ENCODE data around the gene CADPS. TPM values are rescaled to one million over a fixed set of nuclear protein-coding genes. Genes with fewer than 3 reads are reported as not detected.

CADPS gene
- total RNA-seq, 1 donor: 3.7 TPM

- H3K4me3 ChIP-seq (ENCODE audit: low read depth, low read length): no peak overlapping the region
- no peak for TF ChIP-seq CTCF (IDR thresholded peaks at IDR 0.05; ENCODE audit: insufficient read depth, low read length)
- no peak for DNase-seq (ENCODE audit: low read depth)
These were observed 238.9 kb downstream of the CADPS start for GRCh38 chr3:62636235-62636826.

GRCh38 chr3:62632510-62633294 lies 242.5 kb downstream of the CADPS start:
- no peak for DNase-seq (ENCODE audit: low read depth)

GRCh38 chr3:62631488-62631887 lies 243.7 kb downstream of the CADPS start:
- DNase-seq (ENCODE audit: low read depth): no peak
- no peak for TF ChIP-seq CTCF (IDR thresholded peaks at IDR 0.05; ENCODE audit: insufficient read depth, low read length)
- H3K4me3 ChIP-seq (ENCODE audit: low read depth, low read length): no peak overlapping the region

More at GRCh38 chr3:62632510-62633294, 242.5 kb downstream of the CADPS start:
- H3K4me3 ChIP-seq (ENCODE audit: low read depth, low read length): no peak overlapping the region
- no peak for TF ChIP-seq CTCF (IDR thresholded peaks at IDR 0.05; ENCODE audit: insufficient read depth, low read length)

GRCh38 chr3:62630664-62631063 lies 244.6 kb downstream of the CADPS start:
- H3K4me3 ChIP-seq (ENCODE audit: low read depth, low read length): no peak overlapping the region
- no peak for DNase-seq (ENCODE audit: low read depth)
- TF ChIP-seq CTCF (IDR thresholded peaks at IDR 0.05; ENCODE audit: insufficient read depth, low read length): no peak

- no peak for DNase-seq (ENCODE audit: low read depth)
- no peak overlapping the region for H3K4me3 ChIP-seq (ENCODE audit: low read depth, low read length)
- TF ChIP-seq CTCF (IDR thresholded peaks at IDR 0.05; ENCODE audit: insufficient read depth, low read length): no peak
These were observed 249.9 kb downstream of the CADPS start for GRCh38 chr3:62625268-62625667.

GRCh38 chr3:62624185-62624584 lies 251.0 kb downstream of the CADPS start:
- H3K4me3 ChIP-seq (ENCODE audit: low read depth, low read length): no peak overlapping the region
- no peak for TF ChIP-seq CTCF (IDR thresholded peaks at IDR 0.05; ENCODE audit: insufficient read depth, low read length)
- peak; percentile 16 for DNase-seq (ENCODE audit: low read depth)

All from fibroblast of the aortic adventitia (primary cell).